ENCODE measurements around the gene MIS18BP1.

MIS18BP1 gene

DNA sequence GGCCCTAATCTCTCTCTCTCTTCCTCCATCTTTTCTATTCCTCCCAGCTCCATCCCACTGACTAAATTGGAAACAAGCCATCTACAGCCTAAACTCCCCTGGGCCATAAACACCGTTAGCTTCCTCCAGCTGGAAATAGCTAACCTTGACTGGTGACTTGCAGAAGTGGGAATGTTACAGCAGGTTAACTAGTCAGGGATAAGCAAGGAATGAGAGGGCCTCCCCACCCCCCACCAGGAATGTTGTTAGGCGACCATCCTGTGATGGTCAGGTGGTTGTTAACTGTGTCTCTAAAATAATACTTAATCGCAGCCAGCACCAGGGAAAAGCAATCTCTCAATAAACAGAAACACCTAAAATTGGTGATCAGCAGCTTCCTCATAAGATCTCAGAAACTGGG is 40.8 kb downstream of the MIS18BP1 start:
- H3K4me1 Mint-ChIP-seq, result no peaks in the 10 kb centered on the region
- no peaks in the 10 kb centered on the region for H3K27me3 Mint-ChIP-seq
- no peaks in the 10 kb centered on the region for H3K9me3 Mint-ChIP-seq
- DNase-seq (no peak), ATAC-seq (replicated peaks) (no peak)
- peaks cover 24 to 31% of the 10 kb centered on the region in 2 donors for H3K36me3 Mint-ChIP-seq
- no peak overlapping the region for H3K4me3 Mint-ChIP-seq
- H3K27ac Mint-ChIP-seq, result no peak overlapping the region

DNA sequence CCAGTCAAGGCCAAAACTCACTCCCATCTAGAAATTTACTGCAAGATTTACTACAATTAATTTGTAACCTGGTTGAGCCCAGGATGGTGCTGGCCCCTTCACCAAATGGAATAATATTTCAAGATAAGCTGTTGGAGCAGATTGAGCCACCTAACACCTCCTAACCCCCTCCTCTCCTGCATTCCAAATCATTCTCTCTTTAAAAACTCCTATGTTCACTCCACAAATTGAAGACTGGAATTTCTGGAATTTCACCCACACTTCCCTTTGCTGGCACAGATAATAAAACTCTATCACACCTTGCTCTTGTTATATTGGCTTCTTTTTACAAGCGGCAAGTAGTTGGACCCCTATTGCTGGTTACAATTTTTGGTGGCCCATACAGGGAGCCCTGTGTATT is 41.7 kb downstream of the MIS18BP1 start:
- no peak overlapping the region for H3K4me3 Mint-ChIP-seq
- H3K27ac Mint-ChIP-seq, result no peak overlapping the region
- peaks cover 33 to 38% of the 10 kb centered on the region in 2 donors for H3K36me3 Mint-ChIP-seq
- H3K4me1 Mint-ChIP-seq, result no peaks in the 10 kb centered on the region
- no peaks in the 10 kb centered on the region for H3K27me3 Mint-ChIP-seq
- DNase-seq, result no peak
- H3K9me3 Mint-ChIP-seq, result no peaks in the 10 kb centered on the region
- ATAC-seq (replicated peaks), result no peak

DNA sequence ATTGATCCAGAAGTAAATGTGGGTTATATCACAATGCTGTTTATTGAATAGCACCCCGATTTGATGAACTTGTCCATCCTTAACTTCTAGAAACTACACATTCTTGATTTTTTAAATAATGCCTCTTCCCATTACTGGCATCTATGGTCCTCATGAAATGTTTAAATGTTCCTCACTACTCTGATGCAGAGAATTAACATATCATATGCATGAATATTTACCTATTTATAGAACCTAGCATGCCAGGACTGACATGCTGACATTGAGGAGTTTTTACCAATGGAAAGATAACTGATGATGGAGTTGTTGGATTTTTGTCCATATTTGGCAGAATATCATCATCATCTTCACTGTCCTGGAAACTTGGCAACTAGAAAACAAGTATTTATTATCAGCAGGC is 42.8 kb downstream of the MIS18BP1 start:
- Mint-ChIP-seq H3K4me1 (no peaks in the 10 kb centered on the region), H3K27ac (no peak overlapping the region), H3K27me3 (no peaks in the 10 kb centered on the region), H3K9me3 (no peaks in the 10 kb centered on the region), H3K36me3 (peaks cover 37 to 43% of the 10 kb centered on the region in 2 donors), H3K4me3 (no peak overlapping the region)
- ATAC-seq (replicated peaks) (no peak), DNase-seq (no peak)

- no peak for DNase-seq
- Mint-ChIP-seq H3K27me3 (no peaks in the 10 kb centered on the region), H3K9me3 (no peaks in the 10 kb centered on the region), H3K4me1 (no peaks in the 10 kb centered on the region), H3K4me3 (no peak overlapping the region), H3K36me3 (peaks cover 26 to 27% of the 10 kb centered on the region in 2 donors), H3K27ac (no peak overlapping the region)
- ATAC-seq (replicated peaks), result no peak
Observed at GRCh38 chr14:45204241-45204640, 48.8 kb downstream of the MIS18BP1 start.

- Mint-ChIP-seq H3K4me3 (no peak overlapping the region), H3K9me3 (no peaks in the 10 kb centered on the region), H3K27ac (peak overlapping the region; percentile 25), H3K36me3 (peaks cover 18 to 23% of the 10 kb centered on the region in 2 donors), H3K27me3 (no peaks in the 10 kb centered on the region), H3K4me1 (no peaks in the 10 kb centered on the region)
- ATAC-seq (replicated peaks) (peak; percentile 38 to 48), DNase-seq (no peak)
Observed at GRCh38 chr14:45201905-45202304, 51.1 kb downstream of the MIS18BP1 start.

DNA sequence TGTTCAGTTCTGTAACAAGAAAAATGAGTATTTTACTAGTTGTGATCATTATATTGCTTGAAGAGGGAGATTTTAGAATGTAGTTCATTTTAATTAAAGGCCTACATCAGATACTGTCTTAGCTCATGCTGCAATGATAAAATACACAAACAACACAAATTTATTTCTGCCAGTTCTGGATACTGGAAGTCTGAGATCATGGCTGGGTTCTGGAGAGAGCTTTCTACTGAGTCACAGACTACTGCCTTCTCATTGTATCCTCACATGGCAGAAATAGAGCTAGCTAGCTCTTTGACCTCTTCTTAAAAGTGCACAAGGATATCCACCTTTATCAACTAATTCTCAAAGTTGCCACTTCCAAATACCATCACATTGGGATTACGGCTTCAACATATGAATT is 53.8 kb downstream of the MIS18BP1 start:
- peaks cover 0 to 6% of the 10 kb centered on the region in 2 donors for H3K4me1 Mint-ChIP-seq
- no peak overlapping the region for H3K27ac Mint-ChIP-seq
- ATAC-seq (replicated peaks) (no peak), DNase-seq (no peak)
- H3K9me3 Mint-ChIP-seq, result no peaks in the 10 kb centered on the region
- no peak overlapping the region for H3K4me3 Mint-ChIP-seq
- no peaks in the 10 kb centered on the region for H3K27me3 Mint-ChIP-seq
- H3K36me3 Mint-ChIP-seq, result peaks cover 17 to 20% of the 10 kb centered on the region in 2 donors

DNA sequence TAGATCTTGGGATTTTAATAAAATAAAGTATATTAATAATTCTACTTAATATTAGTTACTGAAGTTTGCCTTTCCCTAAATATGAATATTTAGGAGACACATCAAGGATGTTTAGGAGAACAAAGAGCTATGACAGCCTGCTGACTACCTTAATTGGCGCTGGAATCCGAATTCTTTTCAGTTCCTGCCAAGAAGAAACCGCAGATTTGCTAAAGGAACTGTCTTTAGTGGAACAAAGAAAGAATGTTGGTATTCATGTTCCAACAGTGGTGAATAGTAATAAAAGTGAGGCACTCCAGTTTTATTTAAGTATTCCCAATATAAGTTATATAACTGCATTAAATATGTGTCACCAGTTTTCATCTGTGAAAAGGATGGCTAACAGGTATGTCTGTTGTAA is 54.5 kb downstream of the MIS18BP1 start:
- ATAC-seq (replicated peaks), result no peak

GRCh38 chr14:45194964-45195363 is 58.0 kb downstream of the MIS18BP1 start:
- peaks cover 0 to 6% of the 10 kb centered on the region in 2 donors for H3K4me1 Mint-ChIP-seq
- no peaks in the 10 kb centered on the region for H3K9me3 Mint-ChIP-seq
- H3K27me3 Mint-ChIP-seq, result no peaks in the 10 kb centered on the region
- ATAC-seq (replicated peaks), result no peak
- DNase-seq, result no peak
- H3K4me3 Mint-ChIP-seq, result no peak overlapping the region
- H3K36me3 Mint-ChIP-seq, result peaks cover 11 to 25% of the 10 kb centered on the region in 2 donors
- no peak overlapping the region for H3K27ac Mint-ChIP-seq

More for the DNA sequence above, 54.5 kb downstream of the MIS18BP1 start:
- no peaks in the 10 kb centered on the region for H3K27me3 Mint-ChIP-seq
- H3K36me3 Mint-ChIP-seq, result peaks cover 17 to 20% of the 10 kb centered on the region in 2 donors
- H3K9me3 Mint-ChIP-seq, result no peaks in the 10 kb centered on the region
- H3K27ac Mint-ChIP-seq, result no peak overlapping the region
- no peak overlapping the region for H3K4me3 Mint-ChIP-seq
- DNase-seq, result no peak
- H3K4me1 Mint-ChIP-seq, result peaks cover 0 to 6% of the 10 kb centered on the region in 2 donors

DNA sequence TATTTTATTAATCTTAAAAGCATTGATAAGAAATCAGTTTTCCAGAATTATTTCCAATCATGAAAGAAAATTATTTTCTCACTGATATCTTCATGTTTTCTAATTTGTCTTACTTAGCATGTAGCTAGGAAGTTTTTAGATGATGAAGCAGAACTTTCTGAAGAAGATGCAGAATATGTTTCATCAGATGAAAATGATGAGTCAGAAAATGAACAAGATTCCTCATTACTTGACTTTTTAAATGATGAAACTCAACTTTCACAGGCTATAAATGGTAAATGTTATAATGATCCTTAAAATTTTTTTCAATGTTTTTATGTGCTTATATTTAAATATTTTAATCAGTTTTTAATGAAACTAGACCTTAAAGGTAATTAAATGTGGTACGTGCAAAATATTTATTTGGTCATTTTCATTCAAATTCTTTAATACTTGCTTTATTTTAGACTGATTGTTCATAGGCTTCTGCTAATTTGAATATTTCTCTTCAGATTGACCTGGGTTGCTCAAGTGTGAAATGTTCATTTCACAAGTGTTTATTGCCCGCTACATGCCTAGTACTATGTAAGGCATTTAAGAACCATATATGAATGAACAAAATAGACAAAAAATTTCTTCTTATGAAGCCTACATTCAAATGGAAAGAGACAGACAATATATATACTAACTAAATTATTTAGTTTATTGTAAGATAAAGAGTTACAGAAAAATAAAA is 67.7 kb downstream of the MIS18BP1 start:
- peaks cover 11 to 16% of the 10 kb centered on the region in 2 donors for H3K36me3 Mint-ChIP-seq
- DNase-seq (no peak), ATAC-seq (replicated peaks) (no peak)
- no peaks in the 10 kb centered on the region for H3K9me3 Mint-ChIP-seq
- H3K27ac Mint-ChIP-seq, result no peak overlapping the region
- H3K27me3 Mint-ChIP-seq, result no peaks in the 10 kb centered on the region
- no peak overlapping the region for H3K4me3 Mint-ChIP-seq
- no peaks in the 10 kb centered on the region for H3K4me1 Mint-ChIP-seq

GRCh38 chr14:45181806-45182205 is 71.2 kb downstream of the MIS18BP1 start:
- no peak for DNase-seq
- Mint-ChIP-seq H3K4me3 (no peak overlapping the region), H3K9me3 (no peaks in the 10 kb centered on the region), H3K27me3 (no peaks in the 10 kb centered on the region), H3K36me3 (peaks cover 4 to 14% of the 10 kb centered on the region in 2 donors), H3K27ac (no peak overlapping the region), H3K4me1 (no peaks in the 10 kb centered on the region)
- ATAC-seq (replicated peaks), result no peak

DNA sequence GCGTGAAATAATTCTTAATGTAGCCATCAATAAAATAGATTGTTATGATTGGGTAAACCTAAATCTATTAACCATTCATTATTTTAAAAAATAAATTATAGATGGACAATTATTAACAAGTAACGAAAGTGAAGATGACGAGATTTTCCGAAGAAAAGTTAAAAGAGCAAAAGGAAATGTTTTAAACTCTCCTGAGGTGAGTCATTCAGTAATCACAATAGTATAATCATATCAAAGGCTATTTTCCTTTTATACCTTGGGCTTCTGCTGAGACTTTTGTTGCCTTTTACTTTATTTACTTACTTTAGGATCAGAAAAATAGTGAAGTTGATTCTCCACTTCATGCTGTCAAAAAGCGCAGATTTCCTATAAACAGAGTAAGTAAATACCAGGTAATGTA is 71.7 kb downstream of the MIS18BP1 start:
- Mint-ChIP-seq H3K27ac (no peak overlapping the region), H3K4me3 (no peak overlapping the region), H3K4me1 (no peaks in the 10 kb centered on the region), H3K27me3 (no peaks in the 10 kb centered on the region), H3K9me3 (no peaks in the 10 kb centered on the region), H3K36me3 (peaks cover under 1 to 10% of the 10 kb centered on the region in 2 donors)
- no peak for DNase-seq
- no peak for ATAC-seq (replicated peaks)

DNA sequence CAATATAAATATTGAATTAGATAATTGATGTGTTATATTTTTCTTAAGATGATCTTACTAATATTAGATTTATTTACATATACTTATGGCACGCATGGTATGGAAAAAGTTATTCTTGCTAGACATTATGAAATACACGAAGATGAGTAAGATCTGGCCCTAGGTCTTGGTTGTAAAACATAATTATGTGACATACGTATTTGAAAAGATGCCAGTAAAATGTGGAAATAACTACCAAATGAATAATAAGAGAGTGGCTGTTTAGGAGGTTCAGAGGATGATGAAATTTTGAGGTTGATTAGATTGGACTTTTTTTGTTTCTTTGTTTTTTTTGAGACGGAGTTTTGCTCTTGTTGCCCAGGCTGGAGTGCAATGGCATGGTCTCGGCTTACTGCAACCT is 75.9 kb downstream of the MIS18BP1 start:
- Mint-ChIP-seq H3K4me1 (no peaks in the 10 kb centered on the region), H3K9me3 (no peaks in the 10 kb centered on the region), H3K36me3 (peaks cover 5 to 21% of the 10 kb centered on the region in 2 donors), H3K27me3 (no peaks in the 10 kb centered on the region), H3K4me3 (no peak overlapping the region), H3K27ac (no peak overlapping the region)
- ATAC-seq (replicated peaks), result no peak
- DNase-seq, result no peak

DNA sequence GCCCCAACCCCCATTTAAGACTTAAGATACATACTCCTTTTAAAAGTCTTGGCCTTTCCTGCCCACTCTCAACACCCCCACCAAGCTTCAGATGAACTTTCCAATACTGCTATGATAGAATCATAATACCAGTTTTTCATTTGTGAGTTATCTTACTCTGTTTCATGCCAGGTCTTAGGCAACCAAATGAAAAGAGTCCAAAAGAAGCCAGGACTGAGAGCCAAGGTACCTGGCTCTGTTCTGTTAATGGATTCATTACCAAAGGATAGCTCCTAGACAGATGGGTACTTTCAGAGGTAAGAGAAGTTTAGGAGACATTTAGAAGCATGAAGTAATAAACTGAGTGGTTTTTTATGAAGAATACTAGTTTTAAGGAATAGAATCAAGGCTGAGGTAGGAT is 83.1 kb downstream of the MIS18BP1 start:
- no peak overlapping the region for H3K27ac Mint-ChIP-seq
- peaks cover 9 to 23% of the 10 kb centered on the region in 2 donors for H3K36me3 Mint-ChIP-seq
- no peaks in the 10 kb centered on the region for H3K4me1 Mint-ChIP-seq
- no peak for ATAC-seq (replicated peaks)
- no peaks in the 10 kb centered on the region for H3K9me3 Mint-ChIP-seq
- no peak for DNase-seq
- no peaks in the 10 kb centered on the region for H3K27me3 Mint-ChIP-seq
- no peak overlapping the region for H3K4me3 Mint-ChIP-seq

DNA sequence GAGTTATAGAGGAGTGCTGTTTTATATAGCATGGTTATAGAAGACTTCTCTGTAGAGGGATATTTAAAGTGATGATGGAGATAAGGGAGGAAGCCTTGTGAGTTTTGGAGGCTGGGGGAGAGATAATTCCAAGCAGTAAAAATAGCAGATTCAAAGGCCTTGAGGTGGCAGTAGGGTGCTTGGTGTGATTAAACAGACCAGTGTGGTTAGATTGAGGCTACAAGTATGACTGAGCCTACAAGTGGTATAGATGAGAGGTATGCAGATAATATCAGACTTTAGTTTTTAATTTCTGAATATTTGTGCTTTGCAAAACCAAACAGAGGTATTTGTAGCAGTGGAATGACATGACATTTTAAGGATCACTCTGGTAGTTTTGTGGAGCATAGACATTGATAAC is 96.9 kb downstream of the MIS18BP1 start:
- DNase-seq (no peak), ATAC-seq (replicated peaks) (no peak)
- Mint-ChIP-seq H3K27me3 (no peaks in the 10 kb centered on the region), H3K4me3 (no peak overlapping the region), H3K36me3 (peaks cover 2 to 16% of the 10 kb centered on the region in 2 donors), H3K27ac (no peak overlapping the region), H3K9me3 (no peaks in the 10 kb centered on the region), H3K4me1 (no peaks in the 10 kb centered on the region)

Measured in stimulated activated naive B cell treated with anti-CD40 and anti-IgM and Interleukin-4, amounts not matched to agents 10 μg/mL and 1 μg/mL and 100 μg/mL, for 72 hours (primary cell).